WTC11 (cell line): ENCODE results near the gene ANAPC1. TPM values are rescaled to one million over a fixed set of nuclear protein-coding genes. Genes with fewer than 3 reads are reported as not detected.

Experiments used
- ATAC-seq: fragments of 200-7000 bp; cut with Tn5 transposase; 2 replicates; pipeline ENCODE4 v1.10.0; 2021; ENCODE audit warnings: mild to moderate bottlenecking, moderate library complexity
- CTCF ChIA-PET: fragments of 300-600 bp; sonication (Branson Sonifier 250); formaldehyde crosslinking; loops from one replicate; lab custom pipeline; 2021; ENCODE audit warnings: antibody characterized with exemption; lab: Charles Lee
- POLR2A ChIA-PET: fragments of 350-600 bp; sonication (Branson Sonifier 250); formaldehyde crosslinking; loops from one replicate; lab custom pipeline; 2021; ENCODE audit warnings: antibody characterized with exemption; lab: Charles Lee
- DNase-seq: peaks from one replicate; pipeline ENCODE4 v3.0.0; 2021; ENCODE audit warnings: low spot score
- H3K27ac Mint-ChIP-seq: 2 replicates; pipeline ENCODE4 v1.8.0; 2021; ENCODE audit warnings: mixed read lengths
- H3K27me3 Mint-ChIP-seq: 2 replicates; pipeline ENCODE4 v1.8.0; 2021; ENCODE audit warnings: low read depth, mild to moderate bottlenecking, moderate library complexity, mixed read lengths
- H3K36me3 Mint-ChIP-seq: 2 replicates; pipeline ENCODE4 v1.8.0; 2021; ENCODE audit warnings: mixed read lengths
- H3K4me1 Mint-ChIP-seq: 2 replicates; pipeline ENCODE4 v1.8.0; 2022; ENCODE audit warnings: mixed read lengths
- H3K4me3 Mint-ChIP-seq: 2 replicates; pipeline ENCODE4 v1.8.0; 2021; ENCODE audit warnings: mild to moderate bottlenecking, moderate library complexity, mixed read lengths
- H3K9me3 Mint-ChIP-seq: 2 replicates; pipeline ENCODE4 v1.8.0; 2021; ENCODE audit warnings: mixed read lengths
- AFF4 ChIP-seq: sonication (generic); formaldehyde crosslinking; IDR thresholded peaks from 2 replicates; pipeline ENCODE4 v1.8.1; 2023; ENCODE audit warnings: mild to moderate bottlenecking, missing genetic modification reagents, borderline replicate concordance
- AR ChIP-seq: fragments of 250-450 bp; sonication (Bioruptor Pico); IDR thresholded peaks from 2 replicates; pipeline ENCODE4 v1.9.0; 2021; ENCODE audit warnings: mild to moderate bottlenecking
- ARID4B ChIP-seq: sonication (generic); formaldehyde crosslinking; IDR thresholded peaks from 2 replicates; pipeline ENCODE4 v1.8.0; 2023; ENCODE audit warnings: missing genetic modification reagents, mild to moderate bottlenecking, borderline replicate concordance
- ATF2 ChIP-seq: sonication (generic); formaldehyde crosslinking; IDR thresholded peaks from 2 replicates; pipeline ENCODE4 v1.8.1; 2022; ENCODE audit warnings: low read depth, missing genetic modification reagents, borderline replicate concordance
- CREM ChIP-seq: sonication (generic); formaldehyde crosslinking; IDR thresholded peaks from 2 replicates; pipeline ENCODE4 v1.8.1; 2022; ENCODE audit warnings: mild to moderate bottlenecking, missing genetic modification reagents, moderate library complexity
- E2F5 ChIP-seq: sonication (generic); formaldehyde crosslinking; IDR thresholded peaks from 2 replicates; pipeline ENCODE4 v1.8.1; 2022; ENCODE audit warnings: mild to moderate bottlenecking, moderate library complexity, missing genetic modification reagents
- GRHL2 ChIP-seq: fragments of 250-450 bp; sonication (Bioruptor Pico); IDR thresholded peaks from 2 replicates; pipeline ENCODE4 v1.8.0; 2022; ENCODE audit warnings: mild to moderate bottlenecking, moderate library complexity; ENCODE audit not compliant: insufficient replicate concordance, severe bottlenecking
- GTF2I ChIP-seq: fragments of 250-450 bp; sonication (Bioruptor Pico); conservative IDR thresholded peaks from 2 replicates; pipeline ENCODE4 v1.4.0; 2021; ENCODE audit warnings: mild to moderate bottlenecking
- HMGXB4 ChIP-seq: sonication (generic); formaldehyde crosslinking; IDR thresholded peaks from 2 replicates; pipeline ENCODE4 v1.8.1; 2023; ENCODE audit warnings: mild to moderate bottlenecking, moderate library complexity, missing genetic modification reagents
- OVOL2 ChIP-seq: fragments of 250-450 bp; sonication (Bioruptor Pico); IDR thresholded peaks from 2 replicates; pipeline ENCODE4 v1.9.0; 2021; ENCODE audit warnings: mild to moderate bottlenecking, borderline replicate concordance
- ZNF121 ChIP-seq: sonication (generic); formaldehyde crosslinking; IDR thresholded peaks from 2 replicates; pipeline ENCODE4 v1.8.0; 2023; ENCODE audit warnings: missing genetic modification reagents
- ZNF416 ChIP-seq: fragments of 250-450 bp; sonication (Bioruptor Pico); IDR thresholded peaks from 2 replicates; pipeline ENCODE4 v1.9.0; 2021; ENCODE audit warnings: mild to moderate bottlenecking, inconsistent platforms
- ZNF532 ChIP-seq: fragments of 250-450 bp; sonication (Bioruptor Pico); IDR thresholded peaks from 2 replicates; pipeline ENCODE4 v1.9.0; 2021; ENCODE audit warnings: mild to moderate bottlenecking, borderline replicate concordance
- ZNF671 ChIP-seq: fragments of 250-450 bp; sonication (Bioruptor Pico); IDR thresholded peaks from 2 replicates; pipeline ENCODE4 v1.8.0; 2021; ENCODE audit warnings: mild to moderate bottlenecking
- total RNA-seq: library from RNA; stranded (reverse); gene quantifications from 3 replicates; pipeline ENCODE4 v1.2.3, GENCODE V29; 2021

ANAPC1 gene
- total RNA-seq, 1 experiment from 2014 or later = 122 TPM

GRCh38 chr2:111896576-111896975 is 12.6 kb upstream of the ANAPC1 start (continued):
- TF ChIP-seq ZNF532 (CRISPR knock-in tag) (no peak), CREM (CRISPR knock-in tag) (no peak), ATF2 (no peak), ARID4B (CRISPR knock-in tag) (no peak), E2F5 (no peak), GTF2I (CRISPR knock-in tag) (no peak), ZNF121 (CRISPR knock-in tag) (no peak), GRHL2 (CRISPR knock-in tag) (no peak)

- ChIA-PET POLR2A (no interaction called here), CTCF (interaction anchor here (1.1 kb wide), 1 partner anchor 12 kb away, joined by 3 read pairs; the partner anchor contains the start of gene ANAPC1)
- Mint-ChIP-seq H3K4me3 (no peak overlapping the region), H3K9me3 (no peaks in the 10 kb centered on the region), H3K4me1 (peaks cover 27% of the 10 kb centered on the region), H3K36me3 (no peaks in the 10 kb centered on the region), H3K27ac (no peak overlapping the region), H3K27me3 (peaks cover 33% of the 10 kb centered on the region)
- no peak for DNase-seq
- ATAC-seq = no peak
- TF ChIP-seq OVOL2 (no peak), HMGXB4 (CRISPR knock-in tag) (no peak), ZNF416 (no peak), AR (CRISPR knock-in tag) (no peak), ZNF671 (CRISPR knock-in tag) (no peak), AFF4 (CRISPR knock-in tag) (no peak)
Observed at GRCh38 chr2:111896024-111896423, 12.0 kb upstream of the ANAPC1 start.
